ENCODE measurements around the gene LDB3.

LDB3 gene

DNA sequence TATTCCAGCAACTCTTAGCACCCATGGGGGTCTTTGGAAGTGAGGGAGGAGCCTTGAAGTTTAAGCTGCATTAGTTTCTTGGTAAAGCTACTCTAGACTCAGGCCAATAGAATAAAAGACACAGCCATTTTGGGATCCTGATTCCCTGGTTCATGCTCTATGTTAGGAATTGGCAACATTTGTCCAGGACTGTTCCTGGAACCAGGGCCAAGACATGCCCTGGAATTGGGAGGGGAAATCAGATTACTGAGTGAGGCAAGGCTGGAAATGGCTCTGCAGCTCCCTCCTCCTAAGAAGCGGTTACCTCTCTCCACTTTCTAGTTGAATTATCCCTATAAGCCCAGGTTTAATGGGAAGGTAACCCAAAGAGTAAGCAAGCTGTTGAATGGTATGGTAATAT is 73.9 kb downstream of the LDB3 start:
- Histone ChIP-seq H3K4me1 (peaks cover 2% of the 10 kb centered on the region), H3K4me2 (no peak overlapping the region), H3K36me3 (no peaks in the 10 kb centered on the region), H4K20me1 (peaks cover 14% of the 10 kb centered on the region; the same call in 1 of the 2 replicates), H3K4me3 (no peak overlapping the region), H3K27ac (no peak overlapping the region), H3K9me3 (no peaks in the 10 kb centered on the region), H3K9ac (no peak overlapping the region), H3K27me3 (peaks cover 49% of the 10 kb centered on the region)
- no peak for TF ChIP-seq Cebpa-rat (IDR thresholded peaks at IDR 0.05)

DNA sequence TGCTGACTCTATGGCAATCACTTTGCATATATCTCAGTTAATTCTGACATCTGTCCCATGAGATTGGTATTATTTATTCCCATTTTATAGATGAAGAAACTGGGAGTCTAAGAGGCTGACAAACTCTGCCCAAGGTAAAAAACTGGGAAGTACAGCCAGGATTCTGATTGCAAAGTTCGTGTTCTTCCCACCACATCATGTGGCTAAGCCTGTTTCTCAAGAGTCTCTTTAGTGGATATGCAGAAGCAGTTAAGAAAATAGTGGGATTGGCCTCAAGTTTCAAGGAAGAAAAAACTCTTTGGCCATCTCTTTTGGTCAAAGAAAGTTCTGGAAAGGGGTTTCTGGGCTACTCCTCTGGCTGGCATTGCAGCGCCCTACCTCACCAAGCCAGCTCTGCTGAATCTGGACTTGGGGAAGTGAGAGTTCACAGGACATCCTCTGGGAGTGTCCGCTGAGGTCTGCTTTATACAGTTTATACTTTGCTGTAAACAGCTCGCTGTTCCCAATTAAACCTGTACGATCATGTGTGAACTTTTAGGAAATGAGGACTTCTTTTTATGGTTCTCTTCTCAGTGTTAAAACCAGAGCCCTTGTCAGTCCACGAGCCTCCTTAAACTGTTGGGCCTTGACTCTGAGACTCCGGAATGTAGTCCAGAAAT is 75.9 kb downstream of the LDB3 start:
- no peak for TF ChIP-seq Cebpa-rat (IDR thresholded peaks at IDR 0.05)
- Histone ChIP-seq H3K9me3 (no peaks in the 10 kb centered on the region), H3K36me3 (no peaks in the 10 kb centered on the region), H3K4me3 (no peak overlapping the region), H3K4me1 (peaks cover 13% of the 10 kb centered on the region), H3K27ac (no peak overlapping the region), H3K9ac (no peak overlapping the region), H3K4me2 (no peak overlapping the region), H3K27me3 (peaks cover 62% of the 10 kb centered on the region), H4K20me1 (peaks cover 26% of the 10 kb centered on the region; the same call in 1 of the 2 replicates)

DNA sequence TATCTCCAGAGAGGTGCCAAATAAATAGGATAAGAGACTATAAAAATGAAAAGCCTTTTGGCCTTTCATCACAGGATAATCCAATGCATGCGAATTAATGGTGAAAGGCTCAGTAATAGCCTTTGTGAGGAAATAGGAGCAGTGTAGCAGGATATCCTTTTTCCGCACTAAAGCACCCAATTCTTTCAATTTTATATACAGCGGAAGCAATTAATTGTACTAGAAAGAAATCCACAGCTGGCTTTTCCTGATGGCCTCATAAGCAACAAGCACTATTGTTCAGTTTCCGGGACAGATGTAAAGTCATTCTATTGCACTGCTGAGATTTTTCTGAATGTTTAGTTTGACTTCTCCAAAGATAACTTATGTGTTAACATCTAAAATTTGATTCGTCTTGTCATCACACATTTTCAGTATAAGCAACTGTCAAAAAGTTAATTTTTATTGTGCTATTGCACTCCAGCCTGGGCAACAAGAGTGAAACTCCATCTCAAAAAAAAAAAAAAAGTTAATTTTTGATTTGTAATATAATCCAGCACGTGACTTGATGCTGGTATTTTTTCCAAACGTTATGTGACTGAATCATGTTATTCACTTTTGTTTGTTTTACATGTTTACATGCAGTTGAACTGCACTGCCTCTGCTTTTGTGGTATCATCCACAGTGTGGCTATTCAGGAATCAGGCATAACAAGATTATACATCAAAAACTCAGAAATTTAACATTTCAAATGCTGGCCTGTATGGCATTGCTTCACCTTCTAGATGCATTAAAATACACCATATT is 79.7 kb downstream of the LDB3 start:
- TF ChIP-seq Cebpa-rat (IDR thresholded peaks at IDR 0.05), result no peak
- Histone ChIP-seq H3K4me3 (no peak overlapping the region), H3K27me3 (peaks cover 84% of the 10 kb centered on the region), H4K20me1 (peaks cover 34% of the 10 kb centered on the region; the same call in 1 of the 2 replicates), H3K36me3 (no peaks in the 10 kb centered on the region), H3K4me2 (peak overlapping the region; percentile 55), H3K9me3 (no peaks in the 10 kb centered on the region), H3K9ac (no peak overlapping the region), H3K27ac (no peak overlapping the region), H3K4me1 (peaks cover 18% of the 10 kb centered on the region)

DNA sequence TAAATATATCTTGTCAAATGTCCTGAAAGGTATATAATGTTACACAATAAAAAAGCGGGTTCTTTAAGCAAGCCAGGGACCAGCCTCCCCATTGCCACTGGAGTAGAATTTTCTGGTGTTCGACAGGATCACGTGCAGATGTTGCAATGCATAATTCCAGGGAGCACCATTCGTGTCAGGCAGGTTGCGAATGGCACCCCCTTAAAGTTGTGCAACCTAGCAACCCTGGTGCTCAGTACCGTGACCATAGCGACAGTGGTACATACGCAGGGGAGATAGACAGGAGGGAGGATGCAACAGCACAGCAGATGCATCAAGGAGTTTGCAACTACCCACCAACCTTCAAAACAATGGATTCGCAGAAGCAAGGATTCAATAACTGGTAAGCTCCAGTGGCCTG is 81.5 kb downstream of the LDB3 start:
- H3K27ac ChIP-seq, result no peak overlapping the region
- TF ChIP-seq Cebpa-rat (IDR thresholded peaks at IDR 0.05), result 0 out of 2 replicates have a peak, but pooled peaks have one; percentile 39
- H3K4me1 ChIP-seq, result peaks cover 22% of the 10 kb centered on the region
- H3K9me3 ChIP-seq, result no peaks in the 10 kb centered on the region
- no peaks in the 10 kb centered on the region for H3K36me3 ChIP-seq
- H4K20me1 ChIP-seq, result peaks cover 37% of the 10 kb centered on the region; the same call in 1 of the 2 replicates
- peaks cover 88% of the 10 kb centered on the region for H3K27me3 ChIP-seq
- H3K4me3 ChIP-seq, result no peak overlapping the region
- H3K4me2 ChIP-seq, result no peak overlapping the region
- H3K9ac ChIP-seq, result no peak overlapping the region

DNA sequence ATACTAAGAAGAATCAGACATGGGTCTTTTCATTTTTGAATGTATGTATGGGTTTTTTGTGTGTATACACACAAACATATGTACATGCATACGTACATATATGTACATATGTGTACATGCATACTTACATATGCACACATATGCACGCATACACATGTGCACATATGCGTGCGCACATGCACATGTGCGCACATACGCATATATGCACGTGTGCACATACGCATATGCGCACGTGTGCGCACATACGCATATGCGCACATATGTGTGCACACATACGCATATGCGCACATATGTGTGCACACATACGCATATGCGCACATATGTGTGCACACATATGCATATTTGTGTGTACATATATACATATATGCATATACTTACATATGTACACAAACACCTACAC is 83.2 kb downstream of the LDB3 start:
- no peak overlapping the region for H3K4me2 ChIP-seq
- H3K27me3 ChIP-seq, result peaks cover 87% of the 10 kb centered on the region
- H3K9ac ChIP-seq, result no peak overlapping the region
- no peak for TF ChIP-seq Cebpa-rat (IDR thresholded peaks at IDR 0.05)
- no peak overlapping the region for H3K27ac ChIP-seq
- peaks cover 50% of the 10 kb centered on the region for H4K20me1 ChIP-seq
- peaks cover 30% of the 10 kb centered on the region for H3K4me1 ChIP-seq
- no peak overlapping the region for H3K4me3 ChIP-seq
- no peaks in the 10 kb centered on the region for H3K36me3 ChIP-seq
- no peaks in the 10 kb centered on the region for H3K9me3 ChIP-seq

DNA sequence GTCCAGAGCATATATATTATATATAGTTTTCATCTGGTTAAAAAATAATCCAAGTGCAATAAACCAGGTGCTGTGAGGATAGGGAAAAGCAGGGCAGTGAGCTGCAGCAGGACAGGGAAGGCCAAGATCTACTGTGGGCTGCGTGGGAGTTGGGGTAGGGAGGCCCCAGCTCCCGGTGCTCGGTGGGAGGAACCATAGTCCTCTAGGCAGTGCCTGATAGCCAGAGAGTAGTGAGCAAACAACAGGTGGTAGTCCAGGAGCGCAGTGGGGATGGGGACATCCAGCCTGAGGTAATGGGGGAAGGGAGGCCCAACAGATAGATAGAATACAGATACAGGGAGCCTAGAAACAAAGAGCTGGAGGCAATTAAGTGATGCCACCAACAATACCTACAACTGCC is 84.0 kb downstream of the LDB3 start:
- no peak for TF ChIP-seq Cebpa-rat (IDR thresholded peaks at IDR 0.05)
- H3K4me2 ChIP-seq, result no peak overlapping the region
- H3K4me3 ChIP-seq, result no peak overlapping the region
- H3K27me3 ChIP-seq, result peaks cover 87% of the 10 kb centered on the region
- no peaks in the 10 kb centered on the region for H3K36me3 ChIP-seq
- H3K4me1 ChIP-seq, result peaks cover 33% of the 10 kb centered on the region
- H3K9ac ChIP-seq, result no peak overlapping the region
- no peaks in the 10 kb centered on the region for H3K9me3 ChIP-seq
- no peak overlapping the region for H3K27ac ChIP-seq
- peaks cover 53% of the 10 kb centered on the region for H4K20me1 ChIP-seq

DNA sequence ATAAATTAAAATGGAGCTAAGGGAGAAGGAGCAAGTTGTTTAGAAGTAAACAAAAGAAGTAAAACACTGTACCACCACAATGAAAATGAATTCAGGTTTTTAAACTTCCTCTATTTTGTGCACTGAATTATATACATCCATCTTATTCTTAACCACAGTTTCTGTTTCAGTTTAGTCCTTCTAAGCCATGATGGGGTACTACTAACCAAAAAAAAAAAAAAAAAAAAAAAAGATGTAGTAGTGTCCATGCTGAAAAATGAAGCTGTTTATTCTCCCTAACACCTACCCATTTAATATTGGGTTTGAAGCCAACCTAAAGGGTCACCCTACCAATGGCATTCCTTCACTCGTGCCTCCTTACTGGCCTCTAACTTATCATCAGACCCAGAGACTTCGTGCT is 84.7 kb downstream of the LDB3 start:
- Histone ChIP-seq H3K4me2 (no peak overlapping the region), H3K4me1 (peaks cover 28% of the 10 kb centered on the region), H3K27ac (no peak overlapping the region), H3K27me3 (peaks cover 93% of the 10 kb centered on the region), H3K9me3 (no peaks in the 10 kb centered on the region), H3K36me3 (no peaks in the 10 kb centered on the region), H3K9ac (no peak overlapping the region), H4K20me1 (peaks cover 54% of the 10 kb centered on the region), H3K4me3 (no peak overlapping the region)
- no peak for TF ChIP-seq Cebpa-rat (IDR thresholded peaks at IDR 0.05)

DNA sequence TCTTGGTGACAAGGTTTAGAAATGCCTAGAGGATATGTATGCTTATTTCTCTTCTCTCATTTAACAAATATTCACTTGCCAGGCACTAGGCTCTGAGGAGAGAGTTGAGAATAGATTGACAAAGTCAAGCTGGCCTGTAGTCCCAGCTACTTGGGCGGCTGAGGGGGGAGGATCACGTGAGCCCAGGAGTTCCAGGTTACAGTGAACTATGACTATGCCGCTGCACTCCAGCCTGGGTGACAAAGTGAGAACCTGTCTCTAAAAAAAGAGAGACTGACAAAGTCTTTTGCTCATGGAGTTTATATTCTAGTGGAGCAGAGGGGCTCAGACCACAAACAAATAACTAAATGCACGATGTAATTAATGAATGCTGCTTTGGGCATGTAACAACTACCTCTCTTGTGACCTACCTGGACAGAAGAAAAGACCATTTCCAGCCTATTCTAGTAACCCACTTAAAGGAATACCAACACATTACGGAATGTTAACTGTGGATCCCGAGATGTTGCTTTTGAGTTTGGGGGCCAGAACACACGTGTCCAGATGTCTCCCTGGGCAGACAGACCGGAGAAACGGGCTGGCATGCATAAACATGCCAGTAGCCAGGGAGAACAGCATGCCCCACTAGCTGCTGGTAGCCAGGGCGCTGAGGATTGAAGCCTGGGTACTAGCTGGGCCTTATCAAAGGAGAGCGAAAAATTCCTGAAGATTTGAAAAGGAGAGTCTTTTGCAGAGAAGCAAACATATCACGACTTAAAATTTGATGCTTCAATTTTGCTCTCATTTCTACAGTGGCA is 85.5 kb downstream of the LDB3 start:
- Histone ChIP-seq H3K4me1 (peaks cover 25% of the 10 kb centered on the region), H3K27me3 (peaks cover 94% of the 10 kb centered on the region), H3K36me3 (no peaks in the 10 kb centered on the region), H3K4me2 (no peak overlapping the region), H3K27ac (no peak overlapping the region), H3K9ac (no peak overlapping the region), H4K20me1 (peaks cover 58% of the 10 kb centered on the region), H3K9me3 (no peaks in the 10 kb centered on the region), H3K4me3 (no peak overlapping the region)
- no peak for TF ChIP-seq Cebpa-rat (IDR thresholded peaks at IDR 0.05)

DNA sequence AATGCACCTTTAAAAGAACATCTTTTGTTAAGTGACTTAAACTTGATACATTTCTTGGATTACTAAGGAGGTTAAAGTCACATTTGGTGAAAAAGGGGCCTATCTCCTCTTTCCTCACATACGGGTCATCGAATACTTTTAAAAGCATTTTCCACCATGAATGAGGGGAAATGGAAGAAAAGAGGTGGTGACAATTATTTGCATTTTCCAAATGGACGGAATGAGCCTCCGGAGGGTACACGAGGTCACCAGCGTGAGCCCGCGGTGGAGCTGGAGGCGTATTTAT is 87.1 kb downstream of the LDB3 start:
- peak overlapping the region; percentile 71 for H3K4me3 ChIP-seq
- peaks cover 94% of the 10 kb centered on the region for H3K27me3 ChIP-seq
- peak overlapping the region; percentile 100 for H3K4me2 ChIP-seq
- H4K20me1 ChIP-seq, result peaks cover 61% of the 10 kb centered on the region
- H3K36me3 ChIP-seq, result no peaks in the 10 kb centered on the region
- no peak overlapping the region for H3K9ac ChIP-seq
- H3K27ac ChIP-seq, result no peak overlapping the region
- no peak for TF ChIP-seq Cebpa-rat (IDR thresholded peaks at IDR 0.05)
- peaks cover 25% of the 10 kb centered on the region for H3K4me1 ChIP-seq
- H3K9me3 ChIP-seq, result no peaks in the 10 kb centered on the region

All from BLaER1 (cell line).